ENCODE measurements around the gene CDK10.
"Not testable (repeated sequence)": the region's sequence is repeated elsewhere in the genome, so short reads cannot be mapped to it uniquely, and the experiment has no call there.

The CDK10 gene

DNA sequence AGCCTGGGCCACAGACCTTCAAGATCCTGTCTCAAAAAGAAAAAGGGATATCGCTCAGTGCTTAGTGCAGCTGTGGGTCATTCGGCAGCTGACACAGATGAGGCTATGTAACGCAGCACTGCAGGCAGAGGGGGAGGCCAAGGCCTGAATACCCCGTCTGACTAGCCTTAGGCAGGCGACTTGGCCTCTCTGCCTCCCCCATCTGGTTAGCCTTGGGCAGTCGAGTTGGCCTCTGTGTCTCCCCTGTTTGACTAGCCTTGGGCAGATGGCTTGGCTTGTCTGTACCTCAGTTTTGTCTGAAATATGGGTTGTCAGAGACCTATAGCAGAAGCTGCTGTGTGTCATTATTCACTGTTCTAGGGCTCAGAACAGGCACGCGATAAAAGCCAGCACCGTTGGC lies 18.9 kb upstream of the CDK10 start:
- no peak for DNase-seq (ENCODE audit: low read depth in 2 of 2)

DNA sequence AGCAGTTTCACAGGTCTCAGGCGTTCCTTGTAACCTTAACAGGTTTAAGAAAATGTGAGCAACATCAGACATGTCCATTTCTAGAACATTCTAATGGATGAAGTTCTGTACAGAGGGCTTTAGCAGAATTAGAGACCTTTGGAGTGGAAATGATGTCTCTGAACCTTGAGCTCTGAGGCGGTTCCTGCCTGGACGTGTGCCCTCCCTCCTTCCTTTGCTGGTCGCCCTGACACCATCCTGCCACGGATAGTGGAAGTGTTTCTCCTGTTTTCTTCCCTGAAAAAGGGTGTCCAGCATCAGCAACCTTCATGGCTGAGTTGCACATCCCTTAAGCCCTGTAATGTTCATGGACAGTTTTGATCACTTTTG lies 17.7 kb upstream of the CDK10 start:
- DNase-seq (ENCODE audit: low read depth in 2 of 2), result no peak

DNA sequence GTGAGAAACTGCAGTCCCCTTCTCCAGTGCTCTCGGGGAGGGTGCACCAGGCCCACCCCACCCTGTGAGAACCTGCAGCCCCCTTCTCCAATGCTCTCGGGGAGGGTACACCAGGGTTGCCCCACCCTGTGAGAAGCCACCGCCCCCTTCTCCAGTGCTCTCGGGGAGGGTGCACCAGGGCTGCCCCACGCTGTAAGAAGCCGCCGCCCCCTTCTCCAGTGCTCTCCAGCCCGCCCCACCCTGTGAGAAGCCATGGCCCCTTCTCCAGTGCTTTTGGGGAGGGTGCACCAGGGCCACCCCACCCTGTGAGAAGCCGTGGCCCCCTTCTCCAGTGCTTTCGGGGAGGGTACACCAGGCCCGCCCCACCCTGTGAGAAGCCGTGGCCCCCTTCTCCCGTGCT lies 16.7 kb upstream of the CDK10 start:
- DNase-seq (ENCODE audit: low read depth in 2 of 2), result no peak

DNA sequence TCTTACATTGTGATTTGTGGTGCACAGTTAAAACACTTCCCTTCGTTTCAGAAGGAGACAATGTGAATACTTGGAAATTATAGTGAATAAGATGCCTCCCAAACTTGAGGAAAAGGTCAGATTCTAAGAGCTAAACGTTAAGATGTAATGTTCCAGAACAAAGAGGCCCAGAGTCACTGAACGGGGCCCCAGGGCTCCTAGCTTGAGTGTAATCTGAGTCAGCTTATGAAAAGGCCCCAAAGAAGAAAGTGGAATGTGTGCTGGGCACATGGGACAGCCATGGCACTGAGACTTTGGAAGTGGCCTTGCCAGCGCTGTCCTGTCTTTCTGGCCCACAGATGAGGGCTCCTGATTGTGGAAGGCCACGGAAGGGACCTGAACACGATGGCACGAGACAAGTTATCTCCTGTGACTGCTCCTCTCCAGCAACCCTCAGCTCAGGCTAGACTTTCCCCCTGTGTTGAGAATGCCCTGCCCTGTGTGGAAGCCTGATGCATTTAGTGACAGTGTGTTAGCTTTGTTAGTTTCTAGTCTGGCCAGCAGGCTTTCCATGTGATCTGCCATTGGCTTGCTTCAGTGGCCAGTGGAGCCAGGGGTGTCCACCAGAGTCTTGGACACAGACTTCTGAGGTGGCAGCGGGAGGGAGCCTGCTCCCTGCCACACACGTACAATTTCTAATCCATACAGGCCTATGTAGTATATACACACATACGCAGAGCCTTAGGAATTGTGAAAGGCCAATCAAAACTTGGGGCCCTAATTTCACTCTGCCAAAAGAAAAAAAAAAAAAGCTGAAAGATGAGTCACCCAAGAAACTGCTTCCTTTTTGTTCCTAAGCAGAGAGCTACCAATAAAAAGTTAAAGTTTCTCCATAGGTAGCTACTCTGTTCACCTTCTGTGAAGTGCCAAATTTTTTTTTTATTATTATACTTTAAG lies 15.7 kb upstream of the CDK10 start:
- DNase-seq (ENCODE audit: low read depth in 2 of 2), result no peak

DNA sequence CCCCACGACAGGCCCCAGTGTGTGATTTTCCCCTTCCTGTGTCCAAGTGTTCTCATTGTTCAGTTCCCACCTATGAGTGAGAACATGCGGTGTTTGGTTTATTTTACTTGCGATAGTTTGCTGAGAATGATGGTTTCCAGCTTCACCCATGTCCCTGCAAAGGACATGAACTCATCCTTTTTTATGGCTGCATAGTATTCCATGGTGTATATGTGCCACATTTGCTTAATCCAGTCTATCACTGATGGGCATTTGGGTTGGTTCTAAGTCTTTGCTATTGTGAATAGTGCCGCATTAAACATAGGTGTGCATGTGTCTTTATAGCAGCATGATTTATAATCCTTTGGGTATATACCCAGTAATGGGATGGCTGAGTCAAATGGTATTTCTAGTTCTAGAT lies 14.9 kb upstream of the CDK10 start:
- DNase-seq (ENCODE audit: low read depth in 2 of 2), result not testable (repeated sequence)

DNA sequence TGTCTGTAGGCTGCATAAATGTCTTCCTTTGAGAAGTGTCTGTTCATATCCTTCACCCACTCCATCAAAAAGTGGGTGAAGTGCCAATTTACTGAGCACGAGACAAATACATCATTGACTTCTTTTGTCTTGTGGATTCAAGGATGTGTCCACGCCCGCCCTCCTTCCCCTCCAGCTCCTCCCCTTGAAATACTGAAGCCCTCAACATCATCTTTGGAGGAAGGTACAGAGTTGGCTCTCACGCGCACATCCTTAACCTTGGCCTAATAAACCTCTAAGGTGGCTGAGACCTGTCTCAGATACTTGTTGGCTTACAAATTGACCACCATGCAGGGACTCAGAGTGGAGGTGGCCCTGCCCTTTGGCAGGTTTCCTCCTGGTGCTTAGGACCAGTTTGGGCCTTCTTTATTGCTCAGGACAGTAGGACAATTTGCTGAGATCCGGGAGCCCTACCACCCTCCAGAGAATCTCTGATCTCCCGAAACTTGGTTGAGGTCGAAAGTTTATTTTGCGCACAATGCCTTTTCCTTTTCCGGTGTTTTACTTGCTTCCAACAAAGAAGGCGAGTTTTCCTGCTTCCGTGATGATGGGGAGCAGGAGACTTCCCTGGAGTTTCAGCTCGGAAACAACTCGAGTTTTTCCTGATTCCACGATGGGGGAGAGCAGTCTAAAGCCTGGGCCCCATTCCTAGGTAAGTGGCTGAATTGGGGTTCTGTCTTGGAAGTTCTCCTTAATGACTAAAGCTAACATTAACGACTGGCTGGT lies 14.1 kb upstream of the CDK10 start:
- no peak for DNase-seq (ENCODE audit: low read depth in 2 of 2)

DNA sequence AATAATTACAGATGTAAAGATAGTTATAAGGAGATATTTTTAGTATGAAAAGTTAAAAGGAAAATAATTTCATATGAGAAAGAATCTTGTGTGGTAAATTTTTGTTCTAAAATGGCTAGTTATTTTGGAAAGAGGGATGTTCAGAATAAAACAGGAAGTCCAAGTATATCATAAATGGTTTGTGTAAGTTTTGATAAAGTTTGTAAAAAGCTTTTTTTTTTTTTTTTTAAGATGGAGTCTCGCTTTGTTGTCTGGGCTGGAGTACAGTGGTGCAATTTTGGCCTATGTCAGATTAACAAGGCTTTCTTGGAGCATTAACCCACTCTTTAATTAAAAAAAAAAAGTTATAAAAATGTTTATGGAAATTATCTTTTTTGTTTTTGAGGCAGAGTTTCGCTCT lies 8.2 kb upstream of the CDK10 start:
- DNase-seq (ENCODE audit: low read depth in 2 of 2), result no peak

DNA sequence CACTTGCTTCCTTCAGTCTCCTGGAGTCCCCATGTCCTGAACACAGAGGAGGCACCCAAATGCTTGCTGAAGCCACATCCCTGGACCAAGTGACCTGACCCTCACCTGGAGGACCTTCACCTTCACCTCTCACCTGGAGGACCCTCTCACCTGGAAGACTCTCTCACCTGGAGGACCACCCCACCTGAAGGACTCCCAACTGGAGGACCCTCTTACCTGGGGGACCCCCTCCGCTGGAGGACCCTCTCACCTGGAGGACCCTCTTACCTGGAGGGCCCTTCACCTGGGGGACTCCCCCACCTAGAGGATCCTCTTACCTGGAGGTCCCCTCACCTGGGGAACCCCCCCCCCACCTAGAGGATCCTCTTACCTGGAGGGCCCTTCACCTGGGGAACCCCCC lies 573 bp upstream of the CDK10 start:
- no peak for DNase-seq (ENCODE audit: low read depth in 2 of 2)

DNA sequence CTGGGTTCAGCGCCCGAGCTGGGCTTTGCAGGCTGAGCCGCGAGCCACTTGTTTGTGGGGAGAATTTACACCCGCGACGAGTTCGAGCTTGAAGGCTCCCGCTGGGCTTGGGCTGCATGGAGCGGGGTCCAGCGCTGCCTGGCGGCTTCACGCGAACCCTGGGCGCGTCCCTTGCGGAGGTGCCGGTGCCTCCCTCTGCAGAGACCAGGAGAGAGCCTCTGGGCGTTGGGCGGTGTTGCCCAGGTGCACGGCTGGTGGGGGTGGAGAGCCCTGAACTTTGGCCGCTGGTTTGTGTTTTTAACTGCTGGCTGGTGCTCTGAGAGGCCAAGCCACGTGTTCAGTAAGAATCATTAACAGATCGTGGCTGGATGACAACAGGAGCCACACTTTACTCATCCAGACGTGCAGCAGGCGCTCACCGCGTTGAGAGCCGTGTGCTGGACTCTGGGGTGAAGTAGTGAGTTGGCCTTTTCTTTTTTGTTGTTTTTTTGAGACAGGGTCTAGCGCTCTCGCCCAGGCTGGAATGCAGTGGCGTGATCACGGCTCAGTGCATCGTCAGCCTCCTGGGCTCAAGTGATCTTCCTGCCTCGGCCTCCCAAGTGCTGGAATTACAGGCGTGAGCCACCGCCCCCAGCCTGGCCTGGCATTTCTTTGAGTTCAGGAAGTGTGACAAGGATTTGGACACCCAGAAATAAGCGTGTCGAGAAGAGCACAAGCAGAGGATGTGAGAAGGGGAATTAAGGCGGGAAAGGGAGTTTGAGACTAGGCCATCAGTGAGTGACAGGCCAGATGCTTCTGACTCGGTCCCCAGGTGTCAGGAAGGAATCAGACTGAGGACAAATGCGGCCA lies 827 bp downstream of the CDK10 start:
- no peak for DNase-seq (ENCODE audit: low read depth in 2 of 2)

DNA sequence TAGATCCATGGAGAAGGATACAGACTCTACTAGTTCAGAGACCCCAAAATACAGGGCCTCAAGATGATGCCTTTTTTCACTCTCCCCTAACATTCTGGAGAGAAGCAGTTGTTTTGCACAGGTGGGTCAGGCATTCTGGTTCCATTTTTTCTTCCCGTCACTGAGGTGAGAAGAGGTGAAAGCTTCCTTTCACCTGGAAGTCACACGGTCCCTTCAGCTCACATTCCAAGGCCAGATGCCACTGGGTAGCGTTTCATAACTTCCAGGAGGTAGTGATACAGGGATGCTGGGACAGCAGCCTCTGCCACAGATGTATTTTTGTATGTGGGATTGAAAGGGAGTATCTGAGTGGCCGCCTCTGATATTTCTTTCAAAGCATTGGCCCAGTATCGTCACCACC lies 1.9 kb downstream of the CDK10 start:
- DNase-seq (ENCODE audit: low read depth in 2 of 2), result no peak

DNA sequence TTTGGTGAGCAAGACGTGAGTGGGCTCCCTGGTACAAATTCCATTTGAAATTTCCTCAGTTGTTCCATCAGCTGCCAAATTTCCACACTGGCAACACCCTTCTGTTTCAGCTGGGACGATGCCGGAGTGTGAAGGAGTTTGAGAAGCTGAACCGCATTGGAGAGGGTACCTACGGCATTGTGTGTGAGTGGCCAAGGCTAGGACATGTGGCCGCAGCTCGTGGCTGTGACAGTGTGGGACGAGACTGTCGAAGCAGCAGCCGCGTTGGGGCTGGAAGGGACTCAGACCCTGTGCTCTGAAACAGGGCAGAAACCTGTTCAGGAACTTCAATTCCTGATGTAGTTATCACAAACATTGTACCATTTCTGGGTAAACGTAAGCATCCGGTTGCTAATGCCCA lies 2.7 kb downstream of the CDK10 start:
- DNase-seq (ENCODE audit: low read depth in 2 of 2), result no peak

DNA sequence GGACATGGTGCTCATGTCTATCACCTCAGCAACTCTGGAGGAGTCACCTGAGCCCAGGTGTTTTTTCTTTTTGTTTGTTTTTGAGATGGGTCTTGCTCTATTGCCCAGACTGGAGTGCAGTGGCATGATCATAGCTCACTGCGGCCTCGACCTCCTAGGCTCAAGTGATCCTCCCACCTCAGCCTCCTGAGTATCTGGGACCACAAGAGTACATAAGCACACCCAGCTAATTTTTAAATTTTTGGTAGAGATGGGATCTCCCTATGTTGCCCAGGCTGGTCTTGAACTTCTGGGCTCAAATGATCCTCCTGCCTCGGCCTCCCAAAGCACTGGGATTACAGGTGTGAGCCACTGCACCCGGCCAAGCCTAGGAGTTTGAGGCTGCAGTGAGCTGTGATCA lies 3.1 kb downstream of the CDK10 start:
- DNase-seq (ENCODE audit: low read depth in 2 of 2), result not testable (repeated sequence)

DNA sequence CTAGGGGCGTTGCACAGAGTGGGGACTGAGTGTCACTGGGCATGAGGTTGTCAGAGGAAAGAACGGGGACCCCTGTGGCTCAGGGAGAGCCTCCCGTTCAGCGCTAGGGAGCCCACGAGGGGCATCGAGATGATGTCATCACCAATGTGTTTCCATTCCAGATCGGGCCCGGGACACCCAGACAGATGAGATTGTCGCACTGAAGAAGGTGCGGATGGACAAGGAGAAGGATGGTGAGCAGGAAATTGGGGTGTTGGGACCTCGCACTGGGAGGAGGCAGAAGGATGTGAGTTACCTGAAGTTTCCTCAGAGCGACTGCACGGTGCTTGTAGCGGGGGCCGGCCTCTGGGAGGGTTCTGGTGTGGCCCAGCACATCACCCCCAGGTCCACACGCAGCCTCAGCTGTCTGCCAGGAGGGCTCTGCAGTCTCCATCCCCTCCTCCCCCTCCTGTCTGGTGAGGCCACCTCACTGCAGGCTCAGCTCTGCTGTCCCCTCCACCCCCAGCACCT lies 4.0 kb downstream of the CDK10 start:
- DNase-seq (ENCODE audit: low read depth in 2 of 2), result no peak

DNA sequence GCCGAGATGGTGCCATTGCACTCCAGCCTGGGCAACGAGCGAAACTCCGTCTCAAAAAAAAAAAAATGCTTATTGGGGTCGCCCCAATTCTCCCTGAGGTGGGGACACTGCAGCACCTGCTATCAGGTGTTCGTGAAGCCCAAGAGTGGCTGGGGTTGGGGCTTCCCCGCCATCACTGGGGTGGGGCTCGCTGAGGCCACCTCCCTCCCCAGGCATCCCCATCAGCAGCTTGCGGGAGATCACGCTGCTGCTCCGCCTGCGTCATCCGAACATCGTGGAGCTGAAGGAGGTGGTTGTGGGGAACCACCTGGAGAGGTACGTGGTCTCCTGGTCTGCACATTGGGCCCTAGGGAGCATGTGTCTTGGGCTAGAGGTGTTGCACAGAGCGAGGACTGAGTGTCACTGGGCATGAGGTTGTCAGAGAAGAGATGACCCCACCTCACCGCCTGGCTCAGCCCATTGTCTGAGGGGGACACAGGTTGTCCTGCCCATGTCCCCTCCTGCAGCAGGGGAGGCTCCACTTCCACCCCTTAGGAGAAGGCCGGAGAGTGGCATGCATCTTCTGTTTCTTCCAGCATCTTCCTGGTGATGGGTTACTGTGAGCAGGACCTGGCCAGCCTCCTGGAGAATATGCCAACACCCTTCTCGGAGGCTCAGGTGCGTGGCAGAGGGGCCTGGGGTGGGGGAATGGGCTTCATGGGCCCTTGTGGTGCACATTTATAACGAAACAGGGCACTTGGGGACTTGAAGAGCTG lies 4.9 kb downstream of the CDK10 start:
- DNase-seq (ENCODE audit: low read depth in 2 of 2), result no peak

DNA sequence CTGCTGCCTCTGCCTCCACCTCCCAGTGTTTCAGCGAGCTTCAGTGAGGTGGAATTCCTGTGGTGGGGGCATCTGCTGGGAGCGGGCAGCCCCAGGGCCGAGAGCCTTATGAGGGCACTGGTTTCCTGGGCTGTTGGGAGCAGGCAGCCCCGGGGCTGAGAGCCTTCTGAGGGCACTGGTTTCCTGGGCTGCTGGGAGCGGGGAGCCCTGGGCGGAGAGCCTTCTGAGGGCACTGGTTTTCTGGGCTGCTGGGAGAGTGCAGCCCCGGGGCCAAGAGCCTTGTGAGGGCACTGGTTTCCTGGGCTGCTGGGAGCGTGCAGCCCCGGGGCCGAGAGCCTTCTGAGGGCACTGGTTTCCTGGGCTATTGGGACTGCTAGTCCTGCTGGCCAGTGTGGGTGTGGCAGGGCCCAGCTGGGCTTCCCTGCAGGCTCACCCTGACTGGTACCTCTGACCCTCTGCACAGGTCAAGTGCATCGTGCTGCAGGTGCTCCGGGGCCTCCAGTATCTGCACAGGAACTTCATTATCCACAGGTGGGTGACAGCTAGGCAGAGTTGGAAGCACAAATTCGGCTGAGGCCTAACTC lies 5.6 kb downstream of the CDK10 start:
- DNase-seq (ENCODE audit: low read depth in 2 of 2), result no peak

DNA sequence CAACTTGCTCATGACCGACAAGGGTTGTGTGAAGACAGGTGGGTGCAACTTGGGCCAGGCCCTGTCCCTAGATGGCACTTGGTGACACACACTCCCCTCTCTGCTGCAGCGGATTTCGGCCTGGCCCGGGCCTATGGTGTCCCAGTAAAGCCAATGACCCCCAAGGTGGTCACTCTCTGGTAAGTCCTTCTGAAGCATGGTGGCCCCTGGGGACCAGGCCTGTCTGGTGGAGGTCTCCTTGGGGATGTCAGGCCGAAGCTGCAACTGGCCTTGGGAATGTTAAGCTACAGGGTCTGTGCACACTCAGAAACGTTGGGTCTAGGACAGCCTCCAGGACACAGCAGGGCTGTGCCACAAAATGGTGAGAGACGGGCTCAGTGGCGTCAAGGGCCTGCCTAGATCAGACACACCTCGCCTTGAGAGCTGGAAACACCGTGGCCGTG lies 6.8 kb downstream of the CDK10 start:
- no peak for DNase-seq (ENCODE audit: low read depth in 2 of 2)

DNA sequence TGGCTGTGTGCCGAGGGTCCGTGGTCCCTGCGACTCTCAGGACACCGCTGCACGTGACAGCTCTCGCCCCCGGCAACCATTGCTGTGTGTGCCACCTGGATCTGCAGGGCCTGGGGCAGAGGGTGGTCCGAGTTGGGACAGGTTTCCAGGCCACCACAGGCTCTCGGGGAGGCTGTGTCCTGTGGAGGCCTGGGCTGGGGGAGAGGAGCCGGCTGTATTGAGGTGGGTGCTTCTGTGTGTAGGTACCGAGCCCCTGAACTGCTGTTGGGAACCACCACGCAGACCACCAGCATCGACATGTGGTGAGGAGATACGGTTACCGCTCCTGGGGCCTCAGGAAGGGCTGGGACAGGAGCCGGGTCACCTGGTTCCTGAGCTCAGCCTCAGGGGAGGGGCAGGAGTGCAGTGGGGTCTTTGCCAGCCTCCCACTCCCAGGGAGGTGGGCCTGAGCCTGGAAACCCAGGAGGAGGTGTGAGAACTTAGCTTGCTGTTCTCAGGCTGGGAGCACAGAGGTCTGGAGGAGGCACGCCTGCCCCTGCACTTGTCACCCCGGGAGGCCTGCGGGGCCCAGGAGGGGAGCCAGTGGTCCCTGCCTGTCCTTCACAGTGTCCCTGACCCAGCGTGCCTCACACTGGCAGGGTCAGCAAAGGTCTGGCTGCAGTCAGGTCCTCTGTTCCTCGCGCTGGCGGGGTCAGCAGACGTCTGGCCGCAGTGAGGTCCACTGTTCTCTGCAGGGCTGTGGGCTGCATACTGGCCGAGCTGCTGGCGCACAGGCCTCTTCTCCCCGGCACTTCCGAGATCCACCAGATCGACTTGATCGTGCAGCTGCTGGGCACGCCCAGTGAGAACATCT lies 7.7 kb downstream of the CDK10 start:
- DNase-seq (ENCODE audit: low read depth in 2 of 2), result no peak

DNA sequence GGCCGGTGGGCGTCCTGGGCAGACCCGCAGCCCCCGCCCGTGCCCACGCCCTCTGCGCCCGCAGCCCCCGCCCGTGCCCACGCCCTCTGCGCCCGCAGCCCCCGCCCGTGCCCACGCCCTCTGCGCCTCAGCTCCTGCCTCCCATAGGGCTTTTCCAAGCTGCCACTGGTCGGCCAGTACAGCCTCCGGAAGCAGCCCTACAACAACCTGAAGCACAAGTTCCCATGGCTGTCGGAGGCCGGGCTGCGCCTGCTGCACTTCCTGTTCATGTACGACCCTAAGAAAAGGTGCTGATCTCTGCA lies 8.2 kb downstream of the CDK10 start:
- DNase-seq (ENCODE audit: low read depth in 2 of 2), result not testable (repeated sequence)

DNA sequence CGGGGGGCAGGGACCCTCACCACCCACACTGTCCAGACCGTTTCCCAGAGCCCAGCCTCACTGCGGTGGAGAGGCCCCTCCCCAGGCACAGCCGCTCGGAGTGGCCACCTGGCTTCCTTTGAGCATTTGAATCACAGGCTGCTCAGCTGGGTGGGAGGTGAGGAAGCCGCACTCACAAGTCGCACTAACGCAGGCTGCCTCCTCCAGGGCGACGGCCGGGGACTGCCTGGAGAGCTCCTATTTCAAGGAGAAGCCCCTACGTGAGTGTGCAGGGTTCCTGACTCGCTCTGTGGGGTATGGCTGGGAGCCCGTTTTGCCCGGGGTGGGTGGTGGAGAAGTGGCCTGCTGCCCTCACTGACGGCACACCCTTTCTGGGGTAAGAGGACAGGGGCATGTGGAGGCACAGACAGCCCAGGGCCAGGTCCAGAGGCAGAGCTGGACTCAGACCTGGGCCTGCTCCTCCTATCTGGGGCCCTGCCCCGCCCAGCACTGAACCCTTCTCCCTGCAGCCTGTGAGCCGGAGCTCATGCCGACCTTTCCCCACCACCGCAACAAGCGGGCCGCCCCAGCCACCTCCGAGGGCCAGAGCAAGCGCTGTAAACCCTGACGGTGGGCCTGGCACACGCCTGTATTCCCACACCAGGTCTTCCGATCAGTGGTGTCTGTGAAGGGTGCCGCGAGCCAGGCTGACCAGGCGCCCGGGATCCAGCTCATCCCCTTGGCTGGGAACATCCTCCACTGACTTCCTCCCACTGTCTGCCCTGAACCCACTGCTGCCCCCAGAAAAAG lies 8.8 kb downstream of the CDK10 start:
- DNase-seq (ENCODE audit: low read depth in 2 of 2), result no peak
